ENCODE data around the gene DCAF4.

DNA sequence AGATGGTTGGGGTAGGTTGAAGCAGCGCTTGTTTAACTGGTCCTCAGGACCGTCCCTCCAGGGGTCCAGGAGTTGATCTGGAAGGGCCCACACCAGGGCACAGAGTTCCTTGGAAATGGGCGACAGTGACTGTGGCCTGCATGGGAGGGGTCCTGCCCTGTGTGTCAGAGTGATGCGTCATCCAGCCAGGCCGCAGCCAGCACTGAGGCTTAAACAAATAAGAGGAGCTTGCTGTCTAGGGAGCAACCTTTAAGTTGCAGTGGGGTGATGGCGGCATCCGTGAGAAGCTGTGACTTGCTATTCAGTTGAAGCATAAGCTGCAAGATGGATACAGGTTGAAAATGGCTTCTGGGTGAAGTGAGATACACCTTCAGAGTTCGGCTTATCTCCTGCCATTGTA, 20.2 kb downstream of the DCAF4 start:
- TF ChIP-seq, protein P1, sequence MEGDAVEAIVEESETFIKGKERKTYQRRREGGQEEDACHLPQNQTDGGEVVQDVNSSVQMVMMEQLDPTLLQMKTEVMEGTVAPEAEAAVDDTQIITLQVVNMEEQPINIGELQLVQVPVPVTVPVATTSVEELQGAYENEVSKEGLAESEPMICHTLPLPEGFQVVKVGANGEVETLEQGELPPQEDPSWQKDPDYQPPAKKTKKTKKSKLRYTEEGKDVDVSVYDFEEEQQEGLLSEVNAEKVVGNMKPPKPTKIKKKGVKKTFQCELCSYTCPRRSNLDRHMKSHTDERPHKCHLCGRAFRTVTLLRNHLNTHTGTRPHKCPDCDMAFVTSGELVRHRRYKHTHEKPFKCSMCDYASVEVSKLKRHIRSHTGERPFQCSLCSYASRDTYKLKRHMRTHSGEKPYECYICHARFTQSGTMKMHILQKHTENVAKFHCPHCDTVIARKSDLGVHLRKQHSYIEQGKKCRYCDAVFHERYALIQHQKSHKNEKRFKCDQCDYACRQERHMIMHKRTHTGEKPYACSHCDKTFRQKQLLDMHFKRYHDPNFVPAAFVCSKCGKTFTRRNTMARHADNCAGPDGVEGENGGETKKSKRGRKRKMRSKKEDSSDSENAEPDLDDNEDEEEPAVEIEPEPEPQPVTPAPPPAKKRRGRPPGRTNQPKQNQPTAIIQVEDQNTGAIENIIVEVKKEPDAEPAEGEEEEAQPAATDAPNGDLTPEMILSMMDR (IDR thresholded peaks at IDR 0.05) = no peak
- no peak for TF ChIP-seq POLR2A (IDR thresholded peaks at IDR 0.05)

Data from testis (tissue), 2 donors.